Suprapubic skin (tissue), 4 donors: ENCODE data around the gene SLAIN2.

Experiments used
- CTCF ChIP-seq, 2 donors: fragments of 200-600 bp in 1 of 2; fragments of 450-650 bp in 1 of 2; sonication (generic) in 1 of 2; IDR thresholded peaks; one replicate each; pipeline ENCODE4 v1.5.1; 2016 to 2019; ENCODE audit warnings: antibody characterized with exemption in 2 of 2, mild to moderate bottlenecking in 1 of 2, moderate library complexity in 1 of 2
- EP300 ChIP-seq: sonication (generic); formaldehyde crosslinking; IDR thresholded peaks from one replicate; pipeline ENCODE4 v1.6.1; 2017; ENCODE audit warnings: antibody characterized with exemption
- POLR2A ChIP-seq, 2 donors: fragments of 450-650 bp; IDR thresholded peaks; one replicate each; pipeline ENCODE4 v1.6.1; 2017; ENCODE audit warnings: antibody characterized with exemption in 2 of 2, mild to moderate bottlenecking in 2 of 2, moderate library complexity in 2 of 2
- POLR2AphosphoS5 ChIP-seq, 3 donors: sonication (generic); formaldehyde crosslinking; IDR thresholded peaks; one replicate each; pipeline ENCODE4 v1.6.1; 2017; ENCODE audit warnings: antibody characterized with exemption in 3 of 3

GRCh38 chr4:48324281-48324680, 17.0 kb upstream of the SLAIN2 start:
- no peak for TF ChIP-seq EP300
- no peak for TF ChIP-seq CTCF (IDR thresholded peaks at IDR 0.05)
- no peak for TF ChIP-seq POLR2AphosphoS5 (IDR thresholded peaks at IDR 0.05)
- no peak for TF ChIP-seq POLR2A (IDR thresholded peaks at IDR 0.05)
